ENCODE results near the gene DLGAP1. TPM values are rescaled to one million over a fixed set of nuclear protein-coding genes. Genes with fewer than 3 reads are reported as not detected.

The DLGAP1 gene
- total RNA-seq, 6 experiments from 2014 or later = 0.19 to 1.3 (median 0.62) TPM

DNA sequence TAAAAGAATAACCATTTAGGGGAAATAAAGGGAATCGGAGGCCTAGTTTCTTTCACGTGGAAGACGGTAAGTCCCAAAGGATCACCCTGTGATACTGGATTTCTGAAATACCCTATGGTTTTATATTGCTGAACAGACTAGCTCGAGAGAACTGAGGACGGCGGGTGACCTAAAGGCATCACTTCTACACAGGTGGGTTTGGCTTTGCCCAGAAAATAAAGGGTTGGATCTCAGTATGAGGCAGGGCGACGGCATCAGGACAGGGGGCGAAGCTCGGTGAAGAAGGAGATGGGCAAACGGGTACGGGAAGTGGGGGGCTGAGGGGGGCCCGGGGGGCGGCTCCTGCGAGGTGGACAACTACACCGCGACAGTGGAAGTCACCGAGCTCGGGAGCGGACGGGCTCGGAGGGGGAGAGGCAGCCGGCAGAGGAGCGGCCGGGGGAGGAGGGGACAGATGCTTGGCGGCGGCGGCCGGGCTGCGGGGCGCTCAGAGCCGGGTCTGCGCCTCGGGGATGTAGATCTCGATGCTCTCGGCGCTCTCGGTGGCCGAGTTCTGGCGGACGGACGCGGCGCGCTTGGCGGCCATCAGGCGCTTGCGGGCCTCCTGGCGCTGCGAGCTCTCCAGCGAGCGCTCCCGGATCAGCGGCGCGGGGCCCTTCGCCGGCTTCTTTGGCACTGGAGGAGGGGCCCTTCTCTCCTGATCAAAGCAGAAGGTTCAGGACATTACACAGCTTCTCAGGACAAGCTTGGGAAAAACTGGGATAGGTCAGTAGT lies 956.2 kb downstream of the DLGAP1 start:
- Mint-ChIP-seq H3K36me3 (ENCODE audit: low read depth) (no peaks in the 10 kb centered on the region), H3K4me3 (peak overlapping the region; percentile 75), H3K9me3 (no peaks in the 10 kb centered on the region), H3K27ac (no peak overlapping the region), H3K4me1 (ENCODE audit: low read depth) (peaks cover 21% of the 10 kb centered on the region), H3K27me3 (ENCODE audit: insufficient read depth) (peaks cover 8% of the 10 kb centered on the region)
- TF ChIP-seq, protein P1, sequence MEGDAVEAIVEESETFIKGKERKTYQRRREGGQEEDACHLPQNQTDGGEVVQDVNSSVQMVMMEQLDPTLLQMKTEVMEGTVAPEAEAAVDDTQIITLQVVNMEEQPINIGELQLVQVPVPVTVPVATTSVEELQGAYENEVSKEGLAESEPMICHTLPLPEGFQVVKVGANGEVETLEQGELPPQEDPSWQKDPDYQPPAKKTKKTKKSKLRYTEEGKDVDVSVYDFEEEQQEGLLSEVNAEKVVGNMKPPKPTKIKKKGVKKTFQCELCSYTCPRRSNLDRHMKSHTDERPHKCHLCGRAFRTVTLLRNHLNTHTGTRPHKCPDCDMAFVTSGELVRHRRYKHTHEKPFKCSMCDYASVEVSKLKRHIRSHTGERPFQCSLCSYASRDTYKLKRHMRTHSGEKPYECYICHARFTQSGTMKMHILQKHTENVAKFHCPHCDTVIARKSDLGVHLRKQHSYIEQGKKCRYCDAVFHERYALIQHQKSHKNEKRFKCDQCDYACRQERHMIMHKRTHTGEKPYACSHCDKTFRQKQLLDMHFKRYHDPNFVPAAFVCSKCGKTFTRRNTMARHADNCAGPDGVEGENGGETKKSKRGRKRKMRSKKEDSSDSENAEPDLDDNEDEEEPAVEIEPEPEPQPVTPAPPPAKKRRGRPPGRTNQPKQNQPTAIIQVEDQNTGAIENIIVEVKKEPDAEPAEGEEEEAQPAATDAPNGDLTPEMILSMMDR (IDR thresholded peaks at IDR 0.05) = no peak
- DNase-seq = no peak

DNA sequence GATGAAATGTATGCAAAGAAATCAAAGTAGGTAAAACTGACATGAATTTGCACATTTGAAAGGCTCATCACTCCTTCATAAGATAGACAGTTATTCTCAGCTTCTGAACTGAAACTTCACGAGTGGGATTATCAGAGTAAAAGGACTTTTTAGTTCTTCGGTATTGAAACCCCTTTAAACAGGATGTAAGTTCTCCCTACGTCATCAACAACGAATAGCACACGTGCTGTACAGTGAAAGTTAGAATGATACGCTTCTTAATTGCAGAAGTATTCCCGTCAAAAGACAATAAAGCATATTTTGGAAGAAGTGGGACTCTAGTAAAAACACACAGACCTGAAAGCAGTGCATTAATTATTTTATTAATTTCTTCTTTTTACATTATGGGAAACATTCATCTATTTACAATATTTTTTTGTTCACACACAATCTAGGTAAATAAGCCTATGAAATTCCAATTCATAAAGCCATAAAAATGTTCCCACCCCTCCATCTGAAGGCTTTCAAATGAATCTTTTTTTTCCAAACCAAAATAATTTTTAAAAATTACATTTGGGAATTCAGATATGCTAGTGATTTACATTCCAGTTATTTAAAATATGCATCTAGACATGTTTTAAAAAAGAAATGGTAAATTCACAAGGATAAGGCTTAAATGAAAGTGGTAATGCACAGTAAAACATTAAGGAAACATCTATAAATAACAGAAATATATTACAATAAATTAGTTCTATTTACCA lies 959.2 kb downstream of the DLGAP1 start:
- TF ChIP-seq, protein P1 (IDR thresholded peaks at IDR 0.05) = no peak
- H3K4me1 Mint-ChIP-seq (ENCODE audit: low read depth) = peaks cover 15% of the 10 kb centered on the region
- no peaks in the 10 kb centered on the region for H3K9me3 Mint-ChIP-seq
- H3K27ac Mint-ChIP-seq = no peak overlapping the region
- H3K27me3 Mint-ChIP-seq (ENCODE audit: insufficient read depth) = peaks cover 7% of the 10 kb centered on the region
- no peak for DNase-seq
- no peaks in the 10 kb centered on the region for H3K36me3 Mint-ChIP-seq (ENCODE audit: low read depth)
- H3K4me3 Mint-ChIP-seq = no peak overlapping the region

DNA sequence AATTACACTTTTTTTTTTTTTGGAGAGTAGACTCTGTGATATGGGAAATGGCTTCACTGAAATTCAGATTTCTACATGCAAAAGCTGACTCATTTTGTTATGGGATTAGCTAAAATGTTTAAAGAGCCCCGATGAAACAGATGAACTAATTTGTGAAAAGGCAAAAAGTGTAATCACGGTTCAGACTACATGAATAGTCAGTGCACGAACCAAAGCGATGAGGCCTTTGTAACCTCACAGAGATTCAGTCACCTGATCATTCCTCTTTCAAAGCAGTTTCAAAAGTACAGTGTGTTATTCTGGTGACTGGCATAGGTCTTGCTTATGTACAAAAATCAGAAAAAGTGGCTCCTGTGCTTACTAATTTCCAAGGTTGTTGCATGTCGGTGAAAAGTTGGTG lies 960.5 kb downstream of the DLGAP1 start:
- TF ChIP-seq, protein P1 (IDR thresholded peaks at IDR 0.05) = no peak
- H3K36me3 Mint-ChIP-seq (ENCODE audit: low read depth) = no peaks in the 10 kb centered on the region
- no peak for DNase-seq
- no peaks in the 10 kb centered on the region for H3K9me3 Mint-ChIP-seq
- H3K4me3 Mint-ChIP-seq = no peak overlapping the region
- peaks cover 9% of the 10 kb centered on the region for H3K4me1 Mint-ChIP-seq (ENCODE audit: low read depth)
- H3K27me3 Mint-ChIP-seq (ENCODE audit: insufficient read depth) = peaks cover 4% of the 10 kb centered on the region
- H3K27ac Mint-ChIP-seq = no peak overlapping the region

DNA sequence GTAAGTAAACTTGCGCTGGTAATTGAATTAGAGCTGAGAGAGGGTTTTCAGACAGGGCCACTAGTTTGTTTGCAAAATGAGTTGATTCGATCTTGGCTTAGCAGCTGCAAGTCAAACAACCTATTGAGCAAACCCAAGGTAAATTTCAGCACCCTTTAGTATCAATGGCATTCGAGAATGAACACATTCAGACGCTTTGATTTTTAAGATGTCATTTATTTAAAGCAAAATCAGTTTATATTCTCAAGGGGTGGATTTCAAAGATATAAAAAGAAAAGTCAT lies 960.9 kb downstream of the DLGAP1 start:
- Mint-ChIP-seq H3K27me3 (ENCODE audit: insufficient read depth) (peaks cover 4% of the 10 kb centered on the region), H3K27ac (no peak overlapping the region), H3K36me3 (ENCODE audit: low read depth) (no peaks in the 10 kb centered on the region), H3K9me3 (no peaks in the 10 kb centered on the region), H3K4me1 (ENCODE audit: low read depth) (peaks cover 5% of the 10 kb centered on the region; the same call in 1 of the 2 replicates), H3K4me3 (no peak overlapping the region)
- TF ChIP-seq, protein P1 (IDR thresholded peaks at IDR 0.05) = no peak
- DNase-seq = no peak

DNA sequence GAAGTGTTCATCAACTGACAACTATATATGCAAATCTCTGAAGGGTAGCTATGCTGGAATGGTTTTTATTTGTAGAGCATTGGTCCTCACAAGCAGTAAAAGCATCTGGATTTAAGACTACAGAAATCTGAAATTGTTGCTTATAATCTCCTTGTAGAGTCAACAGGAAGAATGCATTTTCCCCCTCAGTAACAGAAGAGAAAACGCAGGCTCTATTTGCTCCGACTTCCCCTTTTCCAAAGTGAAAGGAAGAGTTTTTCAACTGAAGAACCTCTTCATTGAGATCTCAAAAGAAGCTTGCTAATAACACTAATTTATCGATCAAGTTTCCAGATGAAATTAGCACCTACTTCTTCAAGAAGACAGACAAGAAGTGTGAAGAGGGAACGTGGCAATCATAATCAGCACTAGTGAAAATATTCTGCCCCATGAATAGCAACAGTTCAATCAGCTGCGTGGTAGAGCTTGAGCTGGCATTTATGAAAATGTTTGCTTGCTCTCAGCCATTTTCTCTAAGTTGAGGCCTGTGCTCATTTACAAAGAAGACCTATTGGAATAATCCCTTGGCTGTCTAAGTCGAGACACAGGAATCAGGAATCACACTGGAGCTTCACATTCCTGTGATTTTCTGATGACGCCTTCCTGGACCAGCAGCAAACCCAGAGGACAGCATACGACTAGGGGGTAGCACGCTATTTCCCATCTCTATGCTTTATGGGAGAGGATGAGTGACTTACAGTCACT lies 961.4 kb downstream of the DLGAP1 start:
- Mint-ChIP-seq H3K4me1 (ENCODE audit: low read depth) (peaks cover 5% of the 10 kb centered on the region; the same call in 1 of the 2 replicates), H3K27ac (no peak overlapping the region), H3K9me3 (no peaks in the 10 kb centered on the region), H3K27me3 (ENCODE audit: insufficient read depth) (peaks cover 4% of the 10 kb centered on the region), H3K4me3 (peak overlapping the region; percentile 1; the same call in 1 of the 2 replicates), H3K36me3 (ENCODE audit: low read depth) (no peaks in the 10 kb centered on the region)
- DNase-seq = no peak
- TF ChIP-seq, protein P1 (IDR thresholded peaks at IDR 0.05) = no peak

All from HFFc6 (cell line).